ENCODE data around the gene MUC5AC. TPM values are rescaled to one million over a fixed set of nuclear protein-coding genes. Genes with fewer than 3 reads are reported as not detected.
"Not testable (repeated sequence)": the region's sequence is repeated elsewhere in the genome, so short reads cannot be mapped to it uniquely, and the experiment has no call there.

The MUC5AC gene
- total RNA-seq, 1 experiment from 2014 or later, result not detected

DNA sequence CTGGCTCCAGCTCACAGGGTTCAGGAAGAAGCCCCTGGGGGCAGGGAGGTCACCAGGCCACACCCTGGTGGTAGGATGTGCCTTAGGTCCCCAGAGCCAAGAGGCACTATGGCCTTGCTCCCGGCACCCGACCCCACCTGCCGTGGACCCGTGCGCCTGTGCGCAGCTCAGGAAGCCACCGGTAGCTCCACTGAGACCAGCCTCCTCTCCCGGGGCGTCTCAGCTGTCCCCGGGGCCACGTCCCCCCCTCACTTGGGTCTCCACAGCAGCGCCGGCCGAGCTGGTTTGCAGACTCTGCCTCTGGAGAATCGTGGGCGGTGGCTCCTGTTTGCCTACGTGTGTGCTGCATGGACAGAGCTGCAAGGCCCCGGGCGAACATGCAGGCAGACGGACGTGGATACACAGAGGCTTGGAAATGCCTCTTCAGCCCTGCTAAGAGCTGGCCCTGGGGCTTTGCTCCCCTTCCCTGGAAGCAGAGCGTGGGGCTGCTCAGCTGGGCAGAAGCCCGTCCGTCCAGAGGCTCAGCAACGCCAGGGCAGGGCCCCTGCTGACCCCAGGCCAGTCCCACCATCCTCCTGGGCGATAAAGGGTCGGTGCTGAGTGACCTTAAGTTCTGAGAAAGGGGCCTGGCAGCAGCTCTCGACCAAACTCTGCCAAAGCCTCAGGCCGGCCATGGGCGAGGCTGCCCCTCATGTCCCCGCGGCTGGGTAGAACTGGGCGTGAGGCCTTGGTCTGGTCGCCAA lies 49.8 kb downstream of the MUC5AC start:
- DNase-seq (ENCODE audit: low spot score), result no peak

DNA sequence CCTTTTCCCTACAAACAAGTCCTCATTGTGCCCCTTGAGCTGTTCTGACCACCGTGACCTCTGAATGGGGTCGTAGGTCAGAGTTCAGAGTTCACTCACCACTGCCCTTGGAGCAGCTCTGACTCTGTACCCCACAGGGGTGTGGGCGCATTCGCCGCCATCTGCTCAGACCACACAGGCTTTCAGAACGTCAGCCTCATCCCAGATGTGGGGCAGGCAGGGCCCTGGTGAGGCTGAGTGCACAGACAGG lies 50.3 kb downstream of the MUC5AC start:
- DNase-seq (ENCODE audit: low spot score), result no peak

DNA sequence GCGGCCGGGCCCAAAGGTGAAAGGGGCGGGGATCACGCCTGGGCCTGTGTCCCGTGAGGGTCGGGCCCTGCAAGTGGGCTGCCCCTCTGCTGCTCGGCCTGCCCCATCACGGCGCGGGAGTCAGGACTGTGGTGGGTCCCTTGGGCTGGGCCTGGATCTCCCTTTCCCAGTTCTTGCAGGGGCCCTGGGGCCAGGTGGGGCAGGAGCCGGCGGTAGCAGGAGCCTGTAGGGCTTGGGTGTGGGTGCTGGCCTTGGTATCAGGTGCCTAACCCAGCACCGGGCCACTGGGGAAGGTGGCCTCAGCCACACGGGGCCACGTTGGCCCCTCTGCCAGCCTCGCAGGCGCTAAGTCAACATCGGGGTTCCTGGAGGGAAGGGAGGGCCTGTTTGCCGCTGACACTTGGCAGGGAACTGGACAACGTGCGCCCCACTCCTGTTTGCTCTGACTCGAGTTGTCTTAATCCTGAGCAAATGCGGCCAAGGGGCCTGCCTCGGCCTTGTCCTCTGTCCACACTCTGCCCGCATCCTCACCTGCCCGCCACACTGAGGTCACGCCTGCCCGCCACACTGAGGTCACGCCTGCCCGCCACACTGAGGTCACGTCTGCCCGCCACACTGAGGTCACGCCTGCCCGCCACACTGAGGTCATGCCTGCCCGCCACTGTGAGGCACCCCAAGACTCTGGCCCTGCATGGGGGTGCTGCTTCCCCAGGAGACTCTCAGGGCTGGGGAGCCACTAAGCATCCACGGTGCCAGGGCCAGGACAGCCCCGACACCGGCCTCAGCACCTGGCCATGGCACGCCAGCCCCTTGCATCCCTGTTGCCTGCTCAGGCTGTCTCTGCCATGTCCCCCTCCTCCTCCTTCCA lies 50.9 kb downstream of the MUC5AC start:
- DNase-seq (ENCODE audit: low spot score), result no peak

DNA sequence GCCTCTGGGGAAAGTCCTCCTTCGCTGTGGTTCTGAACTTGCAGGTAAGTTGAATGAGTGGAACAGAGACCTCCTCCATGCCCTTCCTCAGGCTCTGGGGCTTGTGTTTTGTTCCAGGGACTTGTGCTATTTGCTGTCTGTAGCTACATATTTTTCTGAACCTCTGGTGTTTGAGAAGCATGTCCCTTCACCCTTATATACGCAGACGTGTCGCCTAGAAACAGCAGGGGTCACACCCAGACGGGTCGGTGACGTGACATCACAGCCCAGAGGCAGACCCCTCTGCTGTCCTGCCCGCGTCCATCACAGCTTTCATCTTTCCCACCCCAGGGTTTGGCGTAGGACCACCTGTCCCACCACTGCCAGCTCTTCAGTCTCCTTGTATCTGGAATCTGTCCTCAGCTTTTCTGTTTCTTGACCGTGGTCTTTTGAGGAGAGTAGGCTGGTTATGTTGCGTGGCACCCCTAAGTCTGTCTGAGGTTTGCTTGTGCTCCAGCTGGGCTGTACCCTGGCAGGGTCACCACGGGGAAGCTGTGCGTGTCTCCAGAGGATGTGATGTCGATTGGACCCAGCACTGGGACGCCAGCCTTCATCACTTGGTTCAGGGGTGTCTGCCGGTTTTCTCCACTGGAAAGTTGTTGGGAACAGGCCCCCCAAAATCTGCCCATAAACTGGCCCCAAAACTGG lies 51.8 kb downstream of the MUC5AC start:
- no peak for DNase-seq (ENCODE audit: low spot score)

DNA sequence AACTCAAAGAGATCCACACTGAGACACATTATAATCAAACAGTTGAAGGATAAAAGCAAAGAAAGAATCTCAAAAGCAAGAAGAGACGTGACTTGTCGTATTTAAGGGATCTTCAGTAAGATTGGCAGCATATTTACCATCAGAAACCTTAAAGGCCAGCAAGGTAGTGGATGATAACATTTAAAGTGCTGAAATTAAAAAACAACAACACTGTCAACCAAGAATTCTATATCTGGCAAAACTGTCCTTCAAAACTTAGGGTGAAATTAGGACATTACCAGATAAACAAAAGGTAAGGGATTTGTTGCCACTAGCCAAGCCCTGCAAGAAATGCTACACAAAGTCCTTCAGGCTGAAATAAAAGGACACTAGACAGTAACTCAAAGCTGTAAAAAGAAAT lies 54.1 kb downstream of the MUC5AC start:
- no peak for DNase-seq (ENCODE audit: low spot score)

DNA sequence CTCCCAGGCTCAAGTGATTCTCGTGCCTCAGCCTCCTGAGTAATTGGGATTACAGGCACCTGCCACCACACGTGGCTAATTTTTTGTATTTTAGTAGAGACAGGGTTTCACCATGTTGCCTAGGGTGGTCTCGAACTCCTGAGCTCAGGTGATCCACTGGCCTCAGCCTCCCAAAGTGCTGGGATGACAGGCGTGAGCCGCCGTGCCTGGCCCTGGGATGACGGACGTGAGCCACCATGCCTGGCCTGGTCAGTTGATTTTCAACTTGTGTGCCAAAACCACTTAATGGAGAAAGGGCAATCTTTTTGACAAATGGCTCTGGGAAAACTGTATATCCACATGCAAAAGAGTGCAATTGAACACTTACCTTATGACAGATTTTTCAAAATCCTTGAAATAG lies 58.1 kb downstream of the MUC5AC start:
- not testable (repeated sequence) for DNase-seq (ENCODE audit: low spot score)

DNA sequence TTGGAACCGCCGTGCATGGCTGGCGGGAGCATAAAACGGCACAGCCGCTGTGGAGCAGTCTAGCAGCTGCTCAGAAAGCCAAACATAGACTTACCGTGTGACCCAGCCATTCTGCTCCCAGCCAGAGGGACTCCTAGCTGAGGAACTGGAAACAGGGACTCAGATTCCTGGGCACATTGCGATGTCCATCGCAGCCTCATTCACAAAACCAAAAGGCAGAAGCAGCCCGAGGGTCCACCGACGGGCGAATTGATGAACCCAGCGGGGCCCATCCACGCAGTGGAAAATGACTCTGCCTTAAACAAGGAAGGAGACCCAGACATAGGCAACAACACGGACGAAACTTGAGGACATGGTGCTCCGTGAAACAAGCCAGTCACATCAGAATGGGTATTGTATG lies 59.4 kb downstream of the MUC5AC start:
- DNase-seq (ENCODE audit: low spot score), result no peak

DNA sequence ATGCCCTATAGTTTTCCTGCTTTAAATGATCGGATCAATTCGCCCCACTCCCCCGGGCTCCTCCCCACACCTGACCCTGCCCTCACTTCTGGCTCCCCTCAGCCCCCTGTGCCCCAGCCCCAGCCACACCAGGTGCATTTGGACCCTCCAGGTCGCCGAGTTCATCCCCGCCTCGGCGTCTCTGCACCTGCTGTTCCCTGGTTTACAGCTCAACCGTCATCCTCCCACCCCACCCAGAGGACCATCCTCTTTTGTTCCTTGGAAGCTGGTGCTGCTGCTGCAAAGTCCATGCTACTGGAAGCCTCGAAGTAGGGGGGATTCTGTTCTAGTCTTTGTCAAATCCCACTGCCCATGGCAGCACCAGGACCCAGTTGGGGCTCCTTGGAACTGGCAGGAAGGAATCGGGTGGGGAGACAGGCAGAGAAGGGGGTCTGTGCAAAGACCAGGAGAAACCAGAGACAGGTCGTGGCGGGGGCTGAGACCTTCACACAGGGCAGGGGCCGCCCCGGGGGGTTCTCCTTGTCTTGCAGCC lies 60.6 kb downstream of the MUC5AC start:
- DNase-seq (ENCODE audit: low spot score), result no peak

DNA sequence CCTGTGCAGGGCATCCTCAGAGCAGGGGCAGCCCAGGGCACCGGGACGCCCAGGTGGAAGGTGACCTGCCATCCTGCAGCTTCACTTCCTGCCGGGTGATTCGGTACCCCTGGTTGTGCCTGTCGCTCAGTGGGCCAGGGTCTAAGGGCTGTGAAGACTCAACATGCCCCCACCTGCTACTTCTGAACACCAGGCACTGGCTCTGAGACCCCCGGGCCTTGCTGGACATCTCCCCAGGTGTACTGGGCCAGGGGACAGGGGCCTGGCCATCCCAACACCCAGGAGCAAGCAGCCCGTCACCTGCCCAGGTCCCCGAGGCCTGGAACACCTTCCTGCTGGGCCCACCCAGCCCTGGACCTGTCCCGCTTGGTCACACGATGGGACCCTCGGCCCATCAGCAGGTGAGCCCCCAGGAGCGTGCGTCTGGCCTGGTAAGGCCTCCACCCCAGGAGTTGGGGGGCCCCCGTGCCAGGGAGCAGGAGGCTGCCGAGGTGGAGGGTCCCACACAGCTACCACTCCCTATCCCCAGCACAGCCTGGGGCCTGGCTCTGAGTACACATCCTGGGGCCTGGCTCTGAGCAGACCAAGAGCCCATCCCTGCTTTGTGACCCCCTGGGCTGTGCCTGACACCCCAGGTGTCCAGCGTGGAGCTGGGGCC lies 61.2 kb downstream of the MUC5AC start:
- no peak for DNase-seq (ENCODE audit: low spot score)

DNA sequence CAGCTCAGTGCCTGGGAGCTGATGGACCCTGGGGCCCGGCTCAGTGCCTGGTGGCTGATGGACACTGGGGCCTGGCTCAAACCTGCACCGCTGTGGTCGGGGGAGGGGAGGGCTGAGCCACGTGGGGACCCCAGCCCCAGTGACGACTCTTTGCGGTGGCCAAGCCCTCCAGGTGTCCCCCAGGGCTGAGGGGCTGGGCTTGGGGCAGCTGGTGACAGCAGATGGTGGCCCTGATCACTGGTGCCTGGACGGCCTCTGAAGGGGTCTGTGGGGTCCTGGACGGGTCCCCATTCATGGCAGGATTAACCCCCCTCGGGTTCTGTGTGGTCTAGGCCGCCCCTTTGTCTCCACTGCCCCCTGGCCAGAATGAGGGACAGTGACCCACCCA lies 61.7 kb downstream of the MUC5AC start:
- no peak for DNase-seq (ENCODE audit: low spot score)

DNA sequence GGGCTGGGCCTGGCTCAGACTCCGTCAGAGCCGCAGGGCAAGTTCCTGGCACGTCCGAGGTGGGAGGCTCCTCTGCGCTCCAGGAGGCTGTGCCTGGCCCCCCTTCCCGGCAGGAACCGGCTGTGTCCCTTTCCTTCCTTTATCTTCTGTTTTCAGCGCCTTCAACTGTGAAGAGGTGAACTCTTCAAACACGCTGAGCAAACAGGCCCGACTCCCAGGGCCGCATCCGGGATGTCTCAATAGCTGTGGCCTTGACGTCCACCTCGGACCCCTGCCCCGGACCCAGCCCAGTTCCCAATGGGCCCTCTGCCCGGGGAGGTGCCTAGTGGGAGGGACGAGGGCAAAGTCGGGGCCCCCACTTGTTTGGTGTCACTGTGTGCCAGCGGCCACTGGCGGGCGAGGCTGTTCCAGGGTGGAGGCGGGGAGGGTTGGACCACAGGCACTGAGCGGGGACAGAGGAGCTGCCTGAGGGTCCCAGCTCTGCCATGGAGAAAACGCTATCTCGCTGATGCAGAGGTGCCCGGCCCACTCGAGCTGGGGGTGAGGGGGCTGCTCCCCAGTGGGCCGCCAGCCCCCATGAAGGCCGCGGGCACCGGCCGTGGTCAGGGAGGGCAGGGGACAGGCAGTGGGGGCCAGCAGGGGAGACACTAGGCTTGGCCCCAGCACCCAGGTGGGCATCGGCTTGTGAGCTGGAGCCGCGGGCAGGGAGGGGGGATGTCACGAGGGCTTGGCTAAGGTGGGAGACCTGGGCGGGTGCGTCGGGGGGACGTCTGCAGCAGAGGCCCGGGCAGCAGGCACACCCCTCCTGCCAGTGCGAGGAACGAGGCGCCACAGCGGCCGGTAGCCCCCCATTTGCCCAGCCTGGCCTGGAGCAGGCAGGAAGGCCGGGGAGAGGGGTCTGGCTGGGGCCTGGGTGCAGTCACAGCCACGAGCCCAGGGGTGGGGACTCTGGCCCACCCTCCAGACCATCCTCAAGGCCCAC lies 62.4 kb downstream of the MUC5AC start:
- DNase-seq (ENCODE audit: low spot score), result no peak

DNA sequence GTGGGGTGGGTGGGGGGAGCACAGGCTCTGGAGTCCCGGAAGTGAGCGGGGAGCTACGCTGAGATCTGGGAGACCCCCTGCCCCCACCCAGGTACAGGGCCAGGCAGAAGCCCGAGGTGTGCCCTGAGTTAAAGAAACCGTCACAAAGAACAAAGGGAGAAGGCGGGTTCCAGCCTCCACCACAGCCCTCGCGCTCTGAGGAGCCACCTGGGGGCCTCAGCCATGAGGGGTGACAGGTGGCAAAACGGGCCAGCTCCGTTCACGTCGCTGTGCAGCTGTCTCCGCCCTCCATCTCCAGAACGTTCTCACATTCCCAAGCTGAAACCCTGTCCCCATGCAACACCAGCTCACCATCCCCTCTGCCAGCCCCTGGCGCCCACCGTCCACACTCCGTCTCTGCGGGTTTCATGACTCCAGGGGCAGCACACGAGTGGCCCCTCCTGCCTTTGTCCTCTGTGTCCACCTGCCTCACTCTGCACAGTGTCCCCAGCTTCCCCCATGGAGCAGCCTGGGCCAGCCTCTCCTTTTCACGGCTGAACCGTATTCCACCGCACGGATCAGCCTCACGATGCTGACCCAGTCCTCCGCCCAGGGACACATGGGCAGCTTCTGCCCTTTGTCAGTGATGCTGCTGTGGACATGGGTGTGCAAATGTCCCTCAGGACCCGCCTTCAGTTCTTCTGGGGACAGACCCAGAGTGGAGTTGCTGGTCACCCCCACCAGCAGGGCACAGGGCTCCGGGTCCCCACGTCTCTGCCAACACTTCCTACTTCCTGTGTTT lies 63.4 kb downstream of the MUC5AC start:
- DNase-seq (ENCODE audit: low spot score), result no peak

DNA sequence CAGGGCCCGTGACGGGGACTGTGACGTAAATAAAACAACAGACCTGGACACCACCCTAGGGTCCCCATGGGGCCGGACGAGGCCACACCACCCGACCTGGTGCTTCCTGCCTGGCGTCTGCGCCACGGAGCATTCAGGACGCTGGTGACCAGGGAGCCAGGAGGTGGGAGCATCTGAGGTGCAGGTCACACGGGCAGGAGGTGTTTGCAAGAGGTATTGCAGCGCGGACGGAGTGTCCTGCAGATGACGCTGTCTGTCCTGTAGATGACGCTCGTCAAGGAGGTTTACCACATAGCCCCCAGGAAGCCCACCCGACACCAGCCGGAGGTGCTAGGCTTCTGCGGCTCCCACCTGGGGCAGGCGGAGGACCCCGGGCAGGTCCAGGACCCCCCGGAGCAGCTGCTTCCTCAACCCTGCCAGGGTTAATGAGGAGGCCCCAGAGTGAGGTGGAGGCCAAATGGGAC lies 64.1 kb downstream of the MUC5AC start:
- no peak for DNase-seq (ENCODE audit: low spot score)

DNA sequence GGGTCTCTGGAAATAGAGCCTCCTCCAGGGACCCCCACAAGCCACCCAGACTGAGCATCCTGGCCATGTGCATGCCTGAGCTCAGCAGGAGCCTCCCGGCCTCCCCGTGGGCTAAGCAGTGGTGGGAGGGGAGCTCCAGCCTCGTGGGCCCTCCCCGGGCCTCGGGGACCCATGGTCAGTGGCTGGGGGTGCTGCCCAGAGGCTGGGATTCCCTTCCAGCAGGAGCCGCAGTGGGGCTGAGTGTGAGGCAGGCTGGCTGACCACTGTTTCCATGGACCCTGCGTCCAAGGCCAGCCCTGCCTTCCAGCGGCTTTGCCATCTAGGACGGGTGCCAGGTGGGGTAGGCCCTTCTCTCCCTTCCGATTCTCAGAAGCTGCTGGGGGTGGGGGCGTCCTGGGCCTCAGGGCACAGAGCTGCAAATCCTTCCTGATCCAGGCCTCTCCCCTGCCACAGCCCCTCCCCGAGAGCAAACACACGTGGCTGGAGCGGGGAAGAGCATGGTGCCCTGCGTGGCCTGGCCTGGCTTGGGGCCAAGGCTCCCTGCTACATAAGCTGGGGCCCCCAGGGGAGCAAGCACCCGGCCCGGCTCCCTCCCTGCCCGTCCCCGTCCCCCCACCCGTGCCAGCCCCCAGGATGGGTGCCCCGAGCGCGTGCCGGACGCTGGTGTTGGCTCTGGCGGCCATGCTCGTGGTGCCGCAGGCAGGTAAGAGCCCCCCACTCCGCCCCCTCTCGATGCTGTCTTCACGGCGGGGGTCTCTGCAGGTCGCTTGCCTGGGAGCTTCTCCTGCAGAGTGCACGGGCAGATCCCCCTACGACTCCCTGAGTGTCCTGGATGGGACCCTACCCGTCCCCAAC lies 65.0 kb downstream of the MUC5AC start, which contains the start of gene MUC5B:
MUC5B (plus strand) TSS at position 576 of the 855 bp plus-strand sequence; CDS start at position 634, 58 bp downstream.
- no peak for DNase-seq (ENCODE audit: low spot score)

DNA sequence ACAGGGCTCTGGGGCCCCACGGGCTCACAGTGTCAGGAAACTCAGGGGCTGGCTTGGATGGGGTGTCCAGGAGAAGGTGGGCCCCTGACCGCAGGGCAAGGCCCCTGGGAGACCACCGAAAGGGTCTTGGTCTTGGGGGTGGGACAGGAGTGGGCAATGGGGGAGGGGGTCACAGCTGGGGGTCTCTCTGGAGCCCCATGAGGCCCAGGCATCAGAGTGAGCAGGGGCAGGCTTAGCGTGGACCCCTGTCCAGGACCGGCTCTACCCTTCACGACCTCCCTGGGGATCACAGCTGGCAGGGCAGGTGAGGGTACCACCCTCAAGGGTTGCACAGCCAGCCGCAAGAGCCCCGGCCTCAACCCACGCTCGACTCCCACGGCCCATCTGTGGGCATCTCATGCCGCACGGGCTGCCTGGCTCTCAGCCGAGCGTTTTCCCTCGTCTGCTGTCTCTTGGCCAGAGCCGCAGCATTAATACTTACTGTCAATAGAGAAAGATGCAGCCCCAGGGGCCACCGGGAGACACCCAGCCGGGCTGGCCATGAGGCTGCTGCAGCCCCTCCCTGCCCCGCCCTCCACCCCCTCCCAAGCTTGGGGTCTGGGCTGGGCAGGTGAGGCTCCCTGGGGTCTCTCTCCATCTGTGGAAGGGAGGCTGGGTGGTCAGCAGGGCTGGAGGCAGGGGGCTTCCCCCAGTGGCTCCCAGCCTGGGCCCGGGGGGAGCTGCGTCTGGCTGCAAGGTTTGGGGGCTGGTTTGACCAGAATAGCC lies 65.8 kb downstream of the MUC5AC start:
- DNase-seq (ENCODE audit: low spot score), result no peak

DNA sequence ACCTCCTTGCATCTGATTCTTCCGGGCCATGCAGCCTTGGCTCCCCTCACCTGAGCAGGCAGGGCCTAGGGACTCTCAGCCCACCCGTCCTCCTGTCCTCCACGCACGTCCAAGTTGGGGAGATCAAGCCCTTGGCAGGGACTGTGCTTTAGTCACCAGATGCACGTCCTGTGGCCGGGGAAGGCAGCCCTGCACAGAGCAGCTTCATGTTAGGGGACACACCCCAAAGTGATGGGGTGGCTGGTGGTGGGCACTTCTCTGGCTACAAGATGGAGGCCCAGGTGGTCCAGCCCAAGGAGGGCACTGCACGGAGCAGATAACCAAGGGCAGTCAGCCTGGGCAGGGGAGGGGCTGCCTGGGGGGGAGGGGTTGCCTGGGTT lies 66.3 kb downstream of the MUC5AC start:
- no peak for DNase-seq (ENCODE audit: low spot score)

DNA sequence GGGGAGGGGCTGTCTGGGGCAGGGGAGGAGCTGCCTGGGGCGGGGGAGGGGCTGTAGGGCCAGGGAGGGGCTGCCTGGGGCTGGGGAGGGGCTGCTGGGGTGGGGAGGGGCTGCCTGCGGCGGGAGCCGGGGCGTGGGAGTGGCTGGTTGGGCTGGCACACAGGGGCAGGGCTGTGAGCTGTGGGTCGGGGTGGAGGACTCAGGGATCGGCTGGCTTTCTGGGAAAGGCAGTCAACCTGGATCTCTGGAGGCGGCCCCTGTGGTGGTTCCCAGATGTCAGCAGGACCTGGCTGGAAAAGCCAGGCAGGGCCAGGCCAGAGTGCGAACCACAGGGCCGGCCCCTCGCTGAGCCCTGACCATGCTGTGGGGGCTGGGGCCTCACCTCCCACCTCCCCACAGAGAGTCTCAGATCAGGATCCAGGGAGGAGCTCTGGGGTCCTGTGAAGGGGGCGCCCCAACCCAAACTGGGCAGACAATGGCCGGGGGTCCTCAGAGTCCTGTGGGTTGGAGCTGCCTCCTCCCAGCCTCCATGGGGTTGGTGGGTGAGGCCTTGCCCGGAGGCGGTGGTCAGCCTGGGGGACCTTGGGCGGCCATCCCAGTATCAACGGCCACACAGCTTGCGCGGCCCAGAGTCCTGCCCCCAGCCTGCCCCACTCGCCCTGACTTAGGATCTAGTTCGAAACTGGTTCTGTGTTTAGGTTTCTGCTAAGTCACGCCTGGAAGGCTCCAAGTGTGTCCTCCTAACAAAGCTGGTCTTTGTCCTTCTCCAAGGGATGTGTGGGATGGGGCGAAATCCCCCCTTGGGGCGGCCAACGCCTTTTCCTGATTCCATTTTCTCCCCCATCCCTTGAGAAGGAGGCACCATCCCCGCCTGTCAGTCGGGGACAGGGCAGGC lies 67.0 kb downstream of the MUC5AC start:
- no peak for DNase-seq (ENCODE audit: low spot score)
